Stimulated activated CD4-positive, alpha-beta T cell treated with anti-CD3 and anti-CD28 coated beads, Interleukin-12 subunit alpha, Interleukin-12 subunit beta, amount 100 ng/mL, for 4 hours (primary cell): Measurements from ENCODE around the gene PYY.
"Not testable (repeated sequence)": the region's sequence is repeated elsewhere in the genome, so short reads cannot be mapped to it uniquely, and the experiment has no call there.

Experiments used
- DNase-seq: peaks from one replicate; pipeline ENCODE4 v3.0.0-alpha.2; 2020

Gene PYY

DNA sequence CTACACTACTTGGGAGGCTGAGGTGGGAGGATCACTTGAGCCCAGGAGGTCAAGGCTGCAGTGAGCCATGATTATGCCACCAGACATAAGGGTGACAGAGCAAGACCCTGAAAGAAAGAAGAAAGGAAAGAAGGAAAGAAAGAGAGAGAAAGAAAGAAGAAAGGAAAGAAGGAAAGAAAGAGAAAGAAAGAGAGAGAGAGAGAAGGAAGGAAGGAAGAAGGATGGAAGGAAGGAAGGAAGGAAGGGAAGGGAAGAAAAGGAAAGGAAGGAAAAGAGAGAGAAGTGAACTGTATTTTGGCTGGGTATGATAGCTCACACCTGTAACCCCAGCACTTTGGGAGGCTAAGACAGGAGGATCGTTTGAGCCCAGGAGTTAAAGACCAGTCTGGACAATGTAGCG is 24.3 kb upstream of the PYY start:
- DNase-seq, result no peak

DNA sequence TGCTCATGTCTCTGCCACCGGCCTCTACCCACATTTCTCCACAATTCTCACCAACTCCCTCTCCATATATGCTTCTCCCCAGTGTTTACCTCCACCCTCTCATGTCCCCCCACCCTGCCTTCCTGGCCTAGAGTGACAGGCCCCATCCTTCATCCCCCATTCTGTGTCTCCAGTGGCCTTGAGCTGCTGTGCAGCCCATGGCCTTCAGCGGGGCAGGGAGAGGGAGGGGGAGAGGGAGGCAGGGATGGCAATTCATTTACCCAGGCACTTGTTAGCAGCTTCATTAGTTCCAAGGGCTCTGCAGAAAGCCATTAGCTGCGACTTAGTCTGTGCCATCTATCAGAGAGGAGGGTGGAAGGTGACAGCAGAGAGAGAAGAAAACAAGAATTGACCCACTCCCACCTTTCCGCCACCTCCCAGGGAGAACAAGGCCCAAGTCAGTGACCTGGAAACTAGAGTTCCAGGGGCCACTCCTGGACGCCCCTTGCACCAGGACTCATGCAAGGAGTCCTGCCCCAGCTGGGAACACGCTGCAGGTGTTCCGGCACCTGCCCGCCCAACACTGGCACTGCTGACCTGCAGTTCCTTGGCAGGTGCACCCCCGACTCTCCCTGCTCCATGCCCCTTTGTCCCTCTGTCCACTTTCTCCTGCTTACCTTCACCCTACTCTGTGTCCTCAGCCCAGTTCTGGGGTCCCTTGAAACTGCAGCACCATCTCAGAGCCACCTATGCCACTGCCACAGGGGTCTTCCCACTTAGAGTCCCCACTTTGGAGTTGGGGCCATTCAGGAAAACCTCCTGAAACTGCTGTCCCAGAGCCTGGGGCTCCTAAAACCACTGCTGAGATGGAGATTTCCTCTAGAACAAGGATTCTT is 23.5 kb upstream of the PYY start:
- DNase-seq, result no peak

DNA sequence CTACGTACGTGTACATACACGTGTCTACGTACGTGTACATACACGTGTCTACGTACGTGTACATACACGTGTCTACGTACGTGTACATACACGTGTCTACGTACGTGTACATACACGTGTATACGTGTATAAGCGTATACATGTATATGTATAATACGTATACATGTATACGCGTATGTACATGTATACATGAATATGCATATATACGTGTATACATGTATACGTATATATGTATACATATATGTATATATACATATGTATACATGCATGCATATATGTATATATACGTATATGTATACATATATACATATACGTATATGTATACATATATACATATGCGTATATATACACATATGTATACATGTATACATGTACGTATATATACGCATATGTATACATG is 22.2 kb upstream of the PYY start:
- no peak for DNase-seq

DNA sequence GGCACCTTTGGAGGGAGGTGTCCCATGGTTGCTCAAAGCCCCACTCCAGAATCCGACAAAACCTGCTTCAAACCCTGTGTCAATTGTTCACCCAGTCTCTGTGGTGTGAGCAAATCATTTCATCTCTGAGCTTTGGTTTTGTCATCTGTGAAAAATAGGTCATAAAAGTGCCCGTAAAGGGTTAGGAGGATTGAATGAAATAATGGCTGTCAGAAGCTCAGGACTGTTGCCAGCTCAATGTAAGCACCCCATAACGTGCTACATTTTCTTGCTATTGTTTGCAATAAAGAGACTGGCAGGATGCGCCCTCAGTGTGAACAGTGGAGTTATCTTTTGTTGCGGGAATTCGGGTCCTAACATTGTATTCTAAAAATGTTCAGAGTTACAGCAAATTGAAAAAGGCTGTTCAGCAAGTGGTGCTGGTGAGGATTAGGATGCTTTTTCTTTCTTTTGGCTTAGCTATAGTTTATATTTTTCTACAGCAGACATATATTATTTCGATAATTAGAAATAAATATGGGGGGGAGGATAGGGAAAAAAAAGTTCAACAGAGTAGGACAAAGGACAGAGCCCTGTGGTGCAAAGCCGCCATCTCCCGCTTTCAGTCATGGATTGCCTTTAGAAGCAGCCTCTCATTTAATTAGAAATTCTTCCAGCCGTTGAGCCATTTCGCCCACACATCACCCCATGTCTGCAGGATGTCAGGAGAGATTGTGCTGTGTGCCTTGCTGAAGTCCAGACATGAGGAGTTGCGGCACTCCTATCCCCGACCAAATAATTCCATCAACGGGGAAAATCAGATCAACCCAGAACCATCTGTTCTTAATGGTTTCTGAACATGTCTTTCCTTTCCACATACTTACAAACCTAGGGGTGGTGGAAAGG is 20.9 kb upstream of the PYY start:
- DNase-seq, result no peak

DNA sequence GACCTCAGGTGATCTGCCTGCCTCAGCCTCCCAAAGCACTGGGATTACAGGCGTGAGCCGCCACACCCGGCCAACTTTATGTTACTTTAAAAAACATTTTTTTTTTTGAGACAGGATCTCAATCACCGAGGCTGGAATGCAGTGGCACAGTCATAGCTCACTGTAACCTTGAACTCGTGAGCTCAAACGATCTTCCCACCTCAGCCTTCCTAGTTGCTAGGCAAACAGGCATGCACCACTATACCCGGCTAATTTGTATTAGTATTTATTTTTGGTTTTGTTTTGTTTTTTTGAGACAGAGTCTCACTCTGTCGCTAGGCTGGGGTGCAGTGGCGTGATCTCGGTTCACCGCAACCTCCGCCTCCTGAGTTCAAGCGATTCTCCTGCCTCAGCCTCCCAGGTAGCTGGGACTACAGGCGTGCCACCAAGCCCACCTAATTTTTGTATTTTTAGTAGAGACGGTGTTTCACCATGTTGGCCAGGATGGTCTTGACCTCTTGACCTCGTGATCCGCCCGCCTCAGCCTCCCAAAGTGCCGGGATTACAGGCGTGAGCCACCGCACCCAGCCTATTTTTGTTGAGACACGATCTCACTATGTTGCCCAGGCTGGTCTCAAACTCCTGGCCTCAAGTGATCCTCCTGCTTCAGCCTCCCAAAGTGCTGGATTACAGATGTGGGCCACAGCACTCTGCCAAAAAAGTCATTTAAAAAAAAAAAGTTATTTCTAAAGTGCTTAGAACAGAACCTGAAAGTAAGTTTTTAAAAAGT is 18.9 kb upstream of the PYY start:
- not testable (repeated sequence) for DNase-seq

DNA sequence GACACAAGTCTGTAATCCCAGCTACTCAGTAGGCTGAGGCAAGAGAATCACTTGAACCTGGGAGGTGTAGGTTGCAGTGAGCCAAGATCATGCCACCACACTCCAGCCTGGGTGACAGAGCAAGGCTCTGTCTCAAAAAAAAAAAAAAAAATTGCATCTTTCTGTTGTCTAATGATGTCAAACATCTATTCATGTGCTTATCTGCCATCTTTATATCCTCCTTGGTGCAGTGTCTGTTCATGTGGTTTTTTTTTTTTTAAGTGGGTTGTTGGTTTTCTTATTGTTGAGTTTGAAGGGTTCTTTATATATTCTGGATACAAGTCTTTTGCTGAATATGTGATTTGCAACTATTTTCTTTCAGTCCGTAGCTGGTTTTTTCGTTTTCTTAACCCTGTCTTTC is 17.7 kb upstream of the PYY start:
- not testable (repeated sequence) for DNase-seq

DNA sequence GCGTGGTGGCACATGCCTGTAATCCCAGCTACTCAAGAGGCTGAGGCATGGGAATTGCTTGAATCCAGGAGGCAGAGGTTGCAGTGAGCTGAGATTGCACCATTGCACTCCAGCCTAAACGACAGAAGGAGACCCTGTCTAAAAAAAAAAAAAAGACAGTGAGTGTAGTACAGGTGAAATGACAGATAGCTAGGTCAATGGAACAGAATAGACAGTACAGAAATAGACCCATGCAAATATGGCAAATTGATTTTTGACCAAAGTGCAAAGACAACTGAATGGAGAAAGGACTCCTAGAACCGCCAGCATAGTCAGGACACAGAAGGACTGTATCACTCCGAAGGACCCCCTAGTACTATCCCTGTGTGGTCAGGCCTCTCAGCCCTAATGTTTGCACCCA is 16.6 kb upstream of the PYY start:
- DNase-seq, result no peak

DNA sequence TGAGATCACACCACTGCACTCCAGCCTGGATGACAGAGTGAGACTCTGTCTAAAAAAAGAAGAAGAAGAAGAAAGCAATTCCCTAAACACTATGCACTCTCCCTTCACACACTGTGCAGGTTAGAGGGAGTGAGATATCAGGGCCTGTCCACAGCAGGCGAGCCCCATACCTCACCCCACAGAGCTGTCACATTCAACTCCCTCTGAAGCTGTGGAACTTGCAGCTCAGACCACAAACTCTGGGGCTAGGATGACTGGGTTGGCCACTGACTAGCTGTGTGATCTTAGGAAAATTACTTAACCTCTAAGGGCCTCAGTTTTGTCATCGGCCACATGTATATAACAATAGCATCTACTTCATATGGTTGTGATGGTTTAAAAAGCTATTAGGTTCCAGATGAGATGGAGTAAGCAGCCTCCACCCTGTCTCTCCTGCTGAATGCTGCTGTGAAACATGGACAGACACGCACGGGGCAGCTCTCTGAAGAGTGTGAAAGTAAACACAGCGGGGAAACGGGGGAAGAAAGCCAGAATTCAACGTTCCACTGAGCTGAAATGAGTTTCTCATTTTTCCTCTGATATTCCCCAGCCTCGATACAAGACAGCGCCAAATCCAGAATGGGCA is 13.6 kb upstream of the PYY start:
- DNase-seq, result no peak

DNA sequence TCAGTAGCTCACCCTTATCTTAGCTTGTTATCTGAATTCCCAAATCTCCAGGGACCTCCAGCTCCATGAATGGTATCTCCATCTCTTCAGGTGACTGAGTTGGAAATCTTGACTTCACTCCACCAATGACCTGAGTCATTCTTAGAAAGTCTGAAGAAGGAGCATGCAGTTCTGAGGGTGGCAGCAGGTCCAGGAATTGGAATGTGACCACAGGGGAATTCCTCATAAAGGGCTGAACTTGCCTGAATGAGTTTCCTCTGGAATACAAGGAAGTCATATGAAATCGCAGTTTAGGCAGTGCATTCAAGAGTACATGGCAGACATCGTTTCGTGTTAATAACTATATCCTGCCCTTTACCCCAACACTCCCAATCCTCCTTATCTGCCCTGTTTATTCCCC is 12.5 kb upstream of the PYY start:
- no peak for DNase-seq

DNA sequence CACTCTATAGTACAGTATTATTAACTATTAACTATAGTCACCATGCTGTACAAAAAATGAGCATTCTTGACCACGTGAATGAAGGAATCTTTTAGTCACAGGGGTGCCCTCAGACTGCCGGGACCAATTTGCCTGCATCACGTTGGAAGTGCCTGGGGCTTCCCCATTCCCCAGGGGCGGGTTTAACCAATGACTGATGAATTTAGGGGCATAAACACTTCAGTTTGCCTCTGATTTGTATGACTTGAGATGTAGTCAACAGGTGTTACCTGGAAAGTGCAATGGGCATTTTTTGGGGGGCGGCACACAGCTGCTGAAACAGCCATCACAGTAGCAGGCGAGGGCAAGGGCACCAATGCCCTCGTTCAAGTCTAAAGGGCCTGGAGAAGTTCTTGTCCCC is 8.7 kb upstream of the PYY start:
- DNase-seq, result no peak

DNA sequence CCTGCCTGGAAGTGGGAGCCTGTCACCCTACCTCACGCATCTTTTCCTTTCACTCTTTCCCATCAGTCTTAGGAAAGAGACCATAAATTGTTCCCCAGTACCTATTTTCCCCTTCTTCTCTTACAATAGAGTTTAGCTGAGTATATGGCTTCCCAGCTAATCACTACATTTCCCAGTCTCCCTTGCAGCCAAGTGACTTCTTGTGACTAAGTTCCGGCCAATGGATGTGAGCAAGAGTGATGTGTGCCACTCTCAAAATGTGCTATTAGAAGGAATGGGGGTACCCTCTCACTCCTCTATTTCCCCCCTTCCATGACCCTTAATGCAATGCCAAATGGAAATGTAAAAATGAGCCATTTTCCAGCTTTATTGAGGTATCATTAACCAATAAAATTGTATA is 8.2 kb upstream of the PYY start:
- no peak for DNase-seq

DNA sequence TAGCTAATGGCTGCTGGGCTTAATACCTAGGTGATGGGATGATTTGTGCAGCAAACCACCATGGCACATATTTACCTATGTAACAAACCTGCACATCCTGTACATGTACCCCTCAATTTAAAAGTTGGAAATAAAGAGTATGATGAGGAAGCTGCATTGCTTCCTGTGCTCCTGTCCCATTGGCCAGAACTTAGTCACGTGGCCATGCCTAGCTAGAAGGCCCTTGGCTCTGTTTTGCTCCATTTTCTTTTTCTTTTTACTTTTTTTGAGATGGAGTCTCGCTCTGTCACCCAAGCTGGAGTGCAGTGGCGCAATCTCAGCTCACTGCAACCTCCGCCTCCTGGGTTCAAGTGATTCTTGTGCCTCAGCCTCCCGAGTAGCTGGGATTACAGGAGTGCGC is 7.6 kb upstream of the PYY start:
- not testable (repeated sequence) for DNase-seq

DNA sequence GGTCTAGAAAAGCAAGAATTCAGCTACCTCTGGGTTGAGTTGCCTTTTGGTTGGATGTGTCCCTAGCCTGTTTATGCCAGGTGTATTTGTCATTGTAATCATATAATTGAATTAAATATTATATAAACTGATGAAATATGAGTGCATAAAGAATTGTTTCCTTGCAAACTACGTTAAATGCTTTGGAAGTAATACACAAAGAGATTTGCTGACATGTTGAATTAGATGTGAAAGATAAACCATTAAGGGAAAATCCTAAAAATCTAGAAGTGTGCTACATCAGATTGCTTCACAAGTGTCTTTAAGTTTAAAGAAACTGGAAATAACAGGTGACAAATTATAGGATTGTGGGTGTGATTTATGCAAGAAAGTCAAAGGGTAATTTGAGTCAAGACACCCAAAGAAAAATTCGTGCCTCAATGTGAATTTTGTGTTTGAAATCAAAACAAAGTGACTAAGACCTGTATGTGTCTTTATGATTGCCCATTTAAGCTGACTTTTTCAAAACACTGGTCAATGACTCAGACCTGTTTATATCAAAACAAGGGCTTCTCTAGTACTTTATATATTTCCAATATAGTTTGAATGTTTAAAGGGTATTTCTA is 5.1 kb upstream of the PYY start:
- DNase-seq, result no peak

DNA sequence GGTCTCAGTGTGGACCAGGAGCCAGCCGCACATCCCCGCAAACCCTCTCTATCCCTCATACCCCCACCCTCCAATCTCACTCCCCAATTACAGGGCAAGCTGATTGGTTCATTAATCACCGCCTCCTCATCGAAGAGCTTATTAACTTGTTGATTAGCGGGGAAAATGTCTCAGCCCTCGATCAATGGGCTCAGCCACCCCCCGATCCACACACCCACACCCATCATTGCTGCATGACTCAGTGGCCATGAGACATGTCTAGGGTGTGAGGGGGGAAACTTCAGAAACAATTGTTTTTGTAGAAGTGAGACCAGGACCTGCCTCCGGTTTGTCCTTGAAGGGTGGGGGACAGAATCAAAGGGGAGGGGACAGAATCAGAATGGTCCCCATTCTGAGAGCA is 2.5 kb upstream of the PYY start:
- DNase-seq, result no peak

DNA sequence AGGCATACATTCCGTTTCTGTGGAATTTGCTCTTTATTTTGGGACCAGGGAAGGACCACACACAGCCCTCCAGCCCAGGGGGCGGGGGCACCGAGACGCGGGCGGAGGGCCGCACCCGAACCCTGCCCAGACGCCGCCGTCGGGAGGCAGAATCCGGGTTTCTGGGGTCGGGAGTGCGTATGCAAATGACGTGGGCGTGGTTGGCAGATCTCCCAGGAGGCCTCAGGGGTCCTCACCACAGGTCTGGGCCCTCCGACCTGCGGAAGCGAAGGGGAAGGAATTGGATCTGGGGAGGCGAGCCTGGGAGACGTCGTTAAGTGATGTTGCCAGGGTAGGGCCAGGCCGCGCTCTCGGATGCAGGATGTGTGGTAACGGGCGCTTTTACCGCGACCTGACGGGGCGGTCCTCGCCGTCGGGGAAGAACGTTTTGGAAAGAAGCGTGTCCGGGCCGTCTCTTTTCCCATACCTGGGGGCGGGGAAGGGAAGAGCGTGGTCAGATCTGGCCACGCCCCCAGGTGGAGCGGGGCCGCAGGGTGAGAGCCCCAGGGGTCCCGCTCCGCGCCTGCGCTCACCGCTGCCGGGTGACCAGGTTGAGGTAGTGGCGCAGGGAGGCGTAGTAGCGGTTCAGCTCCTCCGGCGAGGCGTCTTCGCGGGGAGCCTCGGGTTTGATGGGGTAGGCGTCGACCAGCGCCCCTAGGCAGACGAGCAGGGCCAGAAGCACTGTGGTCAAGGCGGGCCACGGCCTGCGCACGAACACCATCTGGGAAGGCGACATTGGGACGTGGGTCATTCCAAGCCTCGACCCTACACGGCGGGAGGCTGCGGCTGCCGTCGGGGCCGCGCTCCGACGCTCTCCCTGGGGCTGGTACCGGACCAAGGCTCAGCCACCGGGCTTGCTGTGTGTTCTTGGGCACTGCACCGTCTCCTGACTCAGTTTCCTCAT is 745 bp downstream of the PYY start:
- no peak for DNase-seq

DNA sequence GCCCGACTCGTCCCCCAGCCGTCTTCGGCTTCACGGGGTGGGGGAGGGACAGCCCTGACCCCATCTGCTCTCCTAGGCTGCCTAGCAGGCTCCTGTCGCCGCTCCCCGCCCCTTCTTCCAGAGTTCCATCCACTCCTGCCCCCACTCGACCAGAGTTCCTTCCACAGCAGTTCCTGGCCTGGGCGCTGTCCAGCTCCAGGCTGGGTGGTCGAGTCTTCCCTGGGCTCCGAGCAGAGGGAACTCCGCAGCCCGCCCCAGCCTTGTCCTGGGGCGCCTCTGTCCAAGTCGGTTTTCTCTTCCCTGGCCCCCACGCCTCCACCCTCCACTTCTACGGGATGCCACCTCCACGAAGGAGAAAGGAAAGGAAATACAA is 1.4 kb downstream of the PYY start:
- no peak for DNase-seq

DNA sequence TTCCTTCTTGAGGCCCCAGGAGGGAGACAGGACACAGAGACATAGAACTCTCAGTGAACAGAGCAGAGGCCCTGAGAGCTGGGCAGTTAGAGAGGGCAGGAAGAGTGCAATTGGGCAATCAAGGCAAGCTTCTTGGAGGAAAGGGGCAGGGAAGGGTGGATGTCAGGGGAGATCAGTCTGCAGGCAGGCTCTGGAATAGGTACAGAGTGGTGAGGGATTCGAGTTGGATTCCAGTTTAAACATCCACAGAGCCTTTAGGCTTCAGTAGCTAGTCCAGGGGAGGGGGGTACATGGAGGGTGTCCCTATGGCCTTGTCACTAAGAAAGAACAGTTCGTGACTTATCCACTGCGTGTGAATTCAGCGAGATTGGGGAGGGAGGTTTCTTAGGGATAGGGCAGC is 2.0 kb downstream of the PYY start:
- no peak for DNase-seq

DNA sequence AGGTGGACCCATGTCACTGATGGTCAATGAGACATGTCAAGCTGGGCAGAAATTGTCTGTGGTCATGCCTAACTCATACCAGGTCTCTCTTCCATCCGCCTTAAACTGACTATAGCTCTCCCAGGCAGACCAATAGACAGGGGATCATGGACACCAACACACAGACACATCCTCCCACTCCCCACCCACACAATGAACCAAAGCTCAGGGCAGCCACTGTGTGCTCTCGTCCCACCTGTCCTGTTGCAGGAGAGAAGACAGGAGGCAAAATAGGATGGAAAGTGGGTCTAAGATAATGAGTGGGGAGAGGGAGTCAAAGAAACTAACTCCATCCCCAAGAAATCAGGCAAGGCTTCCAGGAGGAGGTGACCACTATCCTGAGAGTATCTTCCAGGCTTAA is 3.2 kb downstream of the PYY start:
- no peak for DNase-seq

DNA sequence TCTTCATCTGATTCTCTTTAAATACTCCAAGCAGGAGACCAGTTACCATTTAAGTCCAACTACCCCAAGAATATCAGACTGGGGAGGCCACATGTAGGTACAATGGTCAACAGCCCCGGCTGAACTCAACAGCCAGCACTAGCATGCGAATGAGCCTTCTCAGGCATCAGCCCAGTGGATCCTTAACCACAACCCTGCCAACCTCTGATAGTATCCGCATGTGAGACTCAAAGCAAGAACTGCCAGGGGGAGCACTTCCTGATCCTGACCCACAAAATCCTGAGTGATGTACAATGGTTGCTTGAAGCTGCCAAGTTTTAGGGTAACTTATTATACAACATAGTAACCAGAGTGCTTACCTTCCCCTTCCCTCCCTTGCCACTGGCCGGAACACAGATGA is 4.0 kb downstream of the PYY start:
- DNase-seq, result no peak

DNA sequence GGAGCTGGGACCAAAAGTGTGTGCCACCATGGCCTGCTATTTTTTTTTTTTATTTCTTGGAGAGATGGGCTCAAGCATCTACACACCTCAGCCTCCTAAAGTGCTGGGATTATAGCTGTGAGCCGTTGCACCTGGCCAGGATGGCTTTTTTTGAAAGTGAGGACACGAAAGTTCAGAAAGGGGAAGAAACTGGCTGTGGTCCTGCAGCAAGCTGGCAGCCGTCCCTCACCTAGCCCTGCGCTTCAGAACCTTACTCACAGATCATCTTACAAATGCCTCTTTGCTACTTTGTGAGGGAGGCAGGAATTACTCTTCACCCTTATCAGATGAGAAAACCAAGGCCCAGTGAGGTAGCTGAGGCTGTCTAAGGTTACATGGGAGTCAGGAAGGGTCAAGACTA is 7.0 kb downstream of the PYY start:
- DNase-seq, result no peak

DNA sequence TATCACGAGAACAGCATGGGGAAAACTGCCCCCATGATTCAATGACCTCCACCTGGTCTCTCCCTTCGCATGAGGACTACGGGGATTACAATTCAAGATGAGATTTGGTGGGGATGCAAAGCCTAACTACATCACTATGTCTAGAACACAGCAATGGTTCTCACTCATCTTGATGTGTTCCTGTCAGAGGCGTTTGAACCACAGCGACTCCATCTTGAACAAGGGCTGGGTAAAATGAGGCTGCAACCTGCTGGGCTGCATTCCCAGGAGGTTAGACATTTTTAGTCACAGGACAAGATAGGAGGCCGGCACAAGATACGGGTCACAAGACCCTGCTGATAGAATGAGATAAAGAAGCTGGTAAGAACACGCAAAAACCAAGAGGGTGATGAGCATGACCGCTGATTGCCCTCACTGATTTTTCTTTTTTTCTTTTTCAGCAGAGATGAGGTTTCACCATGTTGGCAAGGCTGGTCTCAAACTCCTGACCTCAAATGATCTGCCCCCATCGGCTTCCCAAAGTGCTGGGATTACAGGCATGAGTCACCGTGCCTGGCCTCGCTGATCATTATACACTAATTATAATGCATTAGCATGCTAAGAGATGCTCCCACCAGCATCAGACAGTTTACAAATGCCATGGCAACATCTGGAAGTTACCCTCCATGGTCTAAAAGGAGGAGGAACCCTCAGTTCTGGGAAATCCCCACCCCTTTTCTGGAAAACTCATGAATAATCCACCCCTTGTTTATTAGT is 8.5 kb downstream of the PYY start:
- DNase-seq, result no peak
